ENCODE measurements around the gene NUDT13.

DNA sequence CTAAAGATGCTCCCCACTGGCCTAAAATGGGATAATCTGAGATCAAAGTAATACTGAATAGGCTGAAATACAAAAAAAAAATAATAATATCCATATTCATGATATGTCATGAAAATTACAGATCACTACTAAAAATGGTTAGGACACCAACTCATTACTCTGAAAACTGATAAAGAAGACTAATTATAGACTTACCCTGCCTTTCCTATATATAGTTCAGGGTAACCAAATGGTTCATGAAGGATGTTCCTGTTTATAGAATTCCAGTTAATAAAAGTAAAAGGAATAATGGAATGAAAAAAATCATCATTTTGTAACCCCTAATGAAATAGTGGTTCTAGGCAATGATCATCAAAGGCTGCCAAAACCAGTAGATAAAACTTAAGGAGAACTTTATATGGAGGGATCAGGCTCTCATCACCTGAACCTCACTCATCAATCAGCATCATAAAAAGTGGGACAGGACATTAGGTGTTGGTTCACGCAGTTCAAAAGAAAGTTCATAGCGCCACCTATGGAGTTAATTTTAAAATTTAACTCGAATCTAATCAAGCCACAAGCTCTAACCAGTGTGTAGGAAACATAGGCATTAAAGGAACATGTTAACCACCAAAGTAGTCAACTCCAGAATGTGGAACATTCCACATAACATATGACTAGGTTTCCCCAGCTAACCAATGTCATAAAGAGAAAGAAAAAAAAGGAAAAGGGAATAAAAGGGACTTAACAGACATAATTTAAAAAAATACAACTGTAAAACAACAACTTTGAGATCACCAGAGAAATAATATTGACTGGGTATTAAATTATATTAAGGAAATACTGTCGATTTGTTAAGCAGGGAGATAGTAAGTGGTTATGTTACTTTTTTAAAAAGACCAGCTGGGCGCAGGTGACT, 49.3 kb upstream of the NUDT13 start:
- no peak for TF ChIP-seq POLR2A (IDR thresholded peaks at IDR 0.05; ENCODE audit: extremely low read depth, insufficient read length)
- TF ChIP-seq MYC (IDR thresholded peaks at IDR 0.05; ENCODE audit: low read depth, low read length) = no peak
- TF ChIP-seq, protein P1, sequence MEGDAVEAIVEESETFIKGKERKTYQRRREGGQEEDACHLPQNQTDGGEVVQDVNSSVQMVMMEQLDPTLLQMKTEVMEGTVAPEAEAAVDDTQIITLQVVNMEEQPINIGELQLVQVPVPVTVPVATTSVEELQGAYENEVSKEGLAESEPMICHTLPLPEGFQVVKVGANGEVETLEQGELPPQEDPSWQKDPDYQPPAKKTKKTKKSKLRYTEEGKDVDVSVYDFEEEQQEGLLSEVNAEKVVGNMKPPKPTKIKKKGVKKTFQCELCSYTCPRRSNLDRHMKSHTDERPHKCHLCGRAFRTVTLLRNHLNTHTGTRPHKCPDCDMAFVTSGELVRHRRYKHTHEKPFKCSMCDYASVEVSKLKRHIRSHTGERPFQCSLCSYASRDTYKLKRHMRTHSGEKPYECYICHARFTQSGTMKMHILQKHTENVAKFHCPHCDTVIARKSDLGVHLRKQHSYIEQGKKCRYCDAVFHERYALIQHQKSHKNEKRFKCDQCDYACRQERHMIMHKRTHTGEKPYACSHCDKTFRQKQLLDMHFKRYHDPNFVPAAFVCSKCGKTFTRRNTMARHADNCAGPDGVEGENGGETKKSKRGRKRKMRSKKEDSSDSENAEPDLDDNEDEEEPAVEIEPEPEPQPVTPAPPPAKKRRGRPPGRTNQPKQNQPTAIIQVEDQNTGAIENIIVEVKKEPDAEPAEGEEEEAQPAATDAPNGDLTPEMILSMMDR (IDR thresholded peaks at IDR 0.05; ENCODE audit: low read depth, low read length) = peak; percentile 20

Data from NB4 (cell line).